Endothelial cell of umbilical vein (primary cell): ENCODE measurements around the gene GLCE.

Source experiments
- EZH2 ChIP-seq: IDR thresholded peaks from 2 replicates; pipeline ENCODE4 v1.6.1; 2012; ENCODE audit warnings: borderline replicate concordance, low read depth, mild to moderate bottlenecking, moderate library complexity, low read length, inconsistent platforms; ENCODE audit not compliant: severe bottlenecking
- MYC ChIP-seq: IDR thresholded peaks from one replicate; pipeline ENCODE4 v1.6.1; 2011; ENCODE audit warnings: mild to moderate bottlenecking, low read depth, low read length
- POLR2A ChIP-seq: IDR thresholded peaks from 2 replicates; pipeline ENCODE4 v1.6.1; 2012; ENCODE audit warnings: low read depth, mild to moderate bottlenecking, control low read depth, low read length
- TF ChIP-seq, protein P1 (sequence below), 2 donors: IDR thresholded peaks; 1 replicate in 1 of 2; 2 replicates in 1 of 2; pipeline ENCODE4 v1.5.1; 2011; ENCODE audit warnings: low read length in 2 of 2, mild to moderate bottlenecking in 2 of 2, moderate library complexity in 2 of 2, control low read depth in 1 of 2, inconsistent platforms in 1 of 2, low read depth in 1 of 2; ENCODE audit not compliant: insufficient read depth in 1 of 2; ENCODE audit errors: extremely low read depth in 1 of 2

DNA sequence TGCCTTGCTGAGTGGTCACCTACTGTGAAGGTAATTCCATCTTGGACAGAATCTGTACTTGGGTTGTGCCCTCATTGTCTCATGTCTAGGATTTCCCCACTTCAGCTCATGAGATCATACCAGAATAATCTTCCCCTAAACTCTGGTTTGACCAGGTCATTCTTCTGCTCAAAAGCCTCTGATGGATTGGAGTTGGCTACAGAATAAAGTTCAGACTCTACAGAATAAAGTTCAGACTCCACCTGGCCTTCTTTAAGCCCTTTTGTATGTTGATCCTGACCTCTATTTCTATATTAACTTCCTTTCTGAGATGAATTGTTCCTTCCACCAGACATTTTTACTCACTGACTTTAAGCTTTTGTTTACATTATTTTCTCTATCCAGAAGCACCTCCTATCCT, 6.4 kb upstream of the GLCE start:
- TF ChIP-seq, protein P1, sequence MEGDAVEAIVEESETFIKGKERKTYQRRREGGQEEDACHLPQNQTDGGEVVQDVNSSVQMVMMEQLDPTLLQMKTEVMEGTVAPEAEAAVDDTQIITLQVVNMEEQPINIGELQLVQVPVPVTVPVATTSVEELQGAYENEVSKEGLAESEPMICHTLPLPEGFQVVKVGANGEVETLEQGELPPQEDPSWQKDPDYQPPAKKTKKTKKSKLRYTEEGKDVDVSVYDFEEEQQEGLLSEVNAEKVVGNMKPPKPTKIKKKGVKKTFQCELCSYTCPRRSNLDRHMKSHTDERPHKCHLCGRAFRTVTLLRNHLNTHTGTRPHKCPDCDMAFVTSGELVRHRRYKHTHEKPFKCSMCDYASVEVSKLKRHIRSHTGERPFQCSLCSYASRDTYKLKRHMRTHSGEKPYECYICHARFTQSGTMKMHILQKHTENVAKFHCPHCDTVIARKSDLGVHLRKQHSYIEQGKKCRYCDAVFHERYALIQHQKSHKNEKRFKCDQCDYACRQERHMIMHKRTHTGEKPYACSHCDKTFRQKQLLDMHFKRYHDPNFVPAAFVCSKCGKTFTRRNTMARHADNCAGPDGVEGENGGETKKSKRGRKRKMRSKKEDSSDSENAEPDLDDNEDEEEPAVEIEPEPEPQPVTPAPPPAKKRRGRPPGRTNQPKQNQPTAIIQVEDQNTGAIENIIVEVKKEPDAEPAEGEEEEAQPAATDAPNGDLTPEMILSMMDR (IDR thresholded peaks at IDR 0.05; ENCODE audit: extremely low read depth in 1 of 2, insufficient read depth in 1 of 2, low read depth in 1 of 2, low read length in 2 of 2), result no peak
- no peak for TF ChIP-seq EZH2
- no peak for TF ChIP-seq POLR2A
- TF ChIP-seq MYC, result no peak
